Esophagus squamous epithelium (tissue), 5 donors: ENCODE measurements around the gene RIPOR2. TPM values are rescaled to one million over a fixed set of nuclear protein-coding genes. Genes with fewer than 3 reads are reported as not detected.

Experiments
- DNase-seq: peaks from one replicate; lab custom pipeline; 2025; lab: John Stamatoyannopoulos, UW
- H3K27ac ChIP-seq, 4 donors: fragments of 200-600 bp; sonication (generic); one replicate each; pipeline ENCODE4 v1.5.1; 2016 to 2019; ENCODE audit warnings: mild to moderate bottlenecking in 1 of 4
- H3K27me3 ChIP-seq, 4 donors: fragments of 200-600 bp; sonication (generic); 1 replicate in 3 of 4; 2 replicates in 1 of 4; pipeline versions ENCODE4 v1.5.1 to v1.6.0; 2017 to 2021; ENCODE audit warnings: antibody characterized with exemption in 1 of 4
- H3K36me3 ChIP-seq, 3 donors: fragments of 200-600 bp; sonication (generic); one replicate each; pipeline ENCODE4 v1.5.1; 2016 to 2019
- H3K4me1 ChIP-seq, 3 donors: fragments of 200-600 bp; sonication (generic); one replicate each; pipeline ENCODE4 v1.5.1; 2017 to 2019
- H3K4me3 ChIP-seq, 4 donors: fragments of 200-600 bp; sonication (generic); 1 replicate in 3 of 4; 2 replicates in 1 of 4; pipeline ENCODE4 v1.5.1; 2016 to 2019; ENCODE audit warnings: mild to moderate bottlenecking in 2 of 4, moderate library complexity in 1 of 4
- H3K9me3 ChIP-seq, 3 donors: fragments of 200-600 bp; sonication (generic); one replicate each; pipeline ENCODE4 v1.5.1; 2016 to 2019
- CTCF ChIP-seq, 6 experiments: fragments of 450-650 bp in 4 of 6; fragments of 200-600 bp in 2 of 6; sonication (generic) in 2 of 6; IDR thresholded peaks; one replicate each; pipeline ENCODE4 v1.5.1; 2016 to 2019; ENCODE audit warnings: antibody characterized with exemption in 6 of 6, mild to moderate bottlenecking in 4 of 6, moderate library complexity in 4 of 6
- POLR2A ChIP-seq, 4 donors: fragments of 450-650 bp; IDR thresholded peaks; one replicate each; pipeline ENCODE4 v1.6.1; 2017; ENCODE audit warnings: antibody characterized with exemption in 4 of 4, mild to moderate bottlenecking in 4 of 4, moderate library complexity in 3 of 4
- WGBS, 2 donors: methylation state at CpG; one replicate each; pipeline ENCODE4 v1.1.5; 2018; 5-methylcytosine and 5-hydroxymethylcytosine counted together
- intact Hi-C: fragments of 100-400 bp; cut with DNase I; formaldehyde crosslinking; loops from one replicate; pipeline ENCODE4 v1.15.0; 2022
- total RNA-seq, 4 donors: library from RNA; depleted of rRNA; stranded (reverse); fragments of >200 nt; gene quantifications; one replicate each; pipeline ENCODE4 v1.1.0, GENCODE V29; 2016
- donor health status: DM: yes; HTN: yes; CAD: no.

RIPOR2 gene
- total RNA-seq, 4 donors from 2014 or later, result 0.83 to 4.4 (median 3.3) TPM

GRCh38 chr6:24823185-24823584, 112.6 kb downstream of the RIPOR2 start:
- Histone ChIP-seq H3K27me3 (no peaks in the 10 kb centered on the region), H3K4me1 (peaks cover 0 to 23% (median 13%) of the 10 kb centered on the region in 3 donors), H3K9me3 (no peaks in the 10 kb centered on the region), H3K27ac (no peak overlapping the region), H3K36me3 (peaks cover 0 to 13% (median 0%) of the 10 kb centered on the region in 3 donors), H3K4me3 (no peak overlapping the region)
- intact Hi-C loops, result no loop called here
- 93 to 94% methylated on average over 2 of the region's 2 CpGs for WGBS, 2 donors
- DNase-seq, result no peak
- TF ChIP-seq POLR2A (IDR thresholded peaks at IDR 0.05) (no peak), CTCF (IDR thresholded peaks at IDR 0.05) (no peak)

- Histone ChIP-seq H3K36me3 (peaks cover 0 to 10% (median 0%) of the 10 kb centered on the region in 3 donors), H3K27me3 (no peaks in the 10 kb centered on the region), H3K4me3 (no peak overlapping the region), H3K9me3 (no peaks in the 10 kb centered on the region), H3K4me1 (peaks cover 0 to 18% (median 10%) of the 10 kb centered on the region in 3 donors), H3K27ac (no peak overlapping the region)
- intact Hi-C loops, result no loop called here
- no peak for DNase-seq
- no peak for TF ChIP-seq CTCF (IDR thresholded peaks at IDR 0.05)
- TF ChIP-seq POLR2A (IDR thresholded peaks at IDR 0.05), result no peak
- WGBS, 2 donors, result 43% methylated on average over 4 to 6 of the region's 6 CpGs
Observed at GRCh38 chr6:24822696-24823095, 113.1 kb downstream of the RIPOR2 start.

- H3K4me1 ChIP-seq, result peaks cover 0 to 11% (median 3%) of the 10 kb centered on the region in 3 donors
- H3K27ac ChIP-seq, result no peak overlapping the region
- H3K27me3 ChIP-seq, result no peaks in the 10 kb centered on the region
- peaks cover 0 to 5% (median 0%) of the 10 kb centered on the region in 3 donors for H3K36me3 ChIP-seq
- intact Hi-C loops, result no loop called here
- no peak for DNase-seq
- 90 to 92% methylated on average over 3 of the region's 3 CpGs for WGBS, 2 donors
- TF ChIP-seq CTCF (IDR thresholded peaks at IDR 0.05), result no peak
- TF ChIP-seq POLR2A (IDR thresholded peaks at IDR 0.05), result no peak
- no peaks in the 10 kb centered on the region for H3K9me3 ChIP-seq
- no peak overlapping the region for H3K4me3 ChIP-seq
Observed at GRCh38 chr6:24821860-24822444, 113.8 kb downstream of the RIPOR2 start.

- Histone ChIP-seq H3K27ac (no peak overlapping the region), H3K4me3 (no peak overlapping the region), H3K4me1 (no peaks in the 10 kb centered on the region), H3K36me3 (no peaks in the 10 kb centered on the region), H3K27me3 (no peaks in the 10 kb centered on the region), H3K9me3 (no peaks in the 10 kb centered on the region)
- intact Hi-C loops, result no loop called here
- WGBS, 2 donors, result 88 to 93% methylated on average over 2 of the region's 2 CpGs
- TF ChIP-seq POLR2A (IDR thresholded peaks at IDR 0.05) (no peak), CTCF (IDR thresholded peaks at IDR 0.05) (no peak)
- no peak for DNase-seq
Observed at GRCh38 chr6:24818346-24818745, 117.4 kb downstream of the RIPOR2 start.

- H3K36me3 ChIP-seq, result no peaks in the 10 kb centered on the region
- WGBS, 2 donors, result 93% methylated on average over 3 of the region's 3 CpGs
- intact Hi-C loops, result no loop called here
- H3K9me3 ChIP-seq, result no peaks in the 10 kb centered on the region
- H3K4me3 ChIP-seq, result no peak overlapping the region
- TF ChIP-seq POLR2A (IDR thresholded peaks at IDR 0.05) (no peak), CTCF (IDR thresholded peaks at IDR 0.05) (no peak)
- H3K27ac ChIP-seq, result no peak overlapping the region
- DNase-seq, result no peak
- no peaks in the 10 kb centered on the region for H3K4me1 ChIP-seq
- H3K27me3 ChIP-seq, result no peaks in the 10 kb centered on the region
Observed at GRCh38 chr6:24809728-24810127, 126.0 kb downstream of the RIPOR2 start.
